Endothelial cell of umbilical vein (primary cell): ENCODE data around the gene FRMD5. TPM values are rescaled to one million over a fixed set of nuclear protein-coding genes. Genes with fewer than 3 reads are reported as not detected.

ENCODE experiments used
- BruUV-seq: library from RNA; stranded (reverse); fragments of 400-500 nt; replicated peaks from 2 replicates; lab custom pipeline; 2021; lab: Mats Ljungman, UMichigan
- CTCF ChIA-PET: fragments of 300-600, 350-600 bp; sonication (Branson Sonifier 250); formaldehyde crosslinking; loops from one replicate; lab custom pipeline; 2021; ENCODE audit warnings: antibody characterized with exemption, inconsistent platforms; lab: Charles Lee
- POLR2A ChIA-PET: fragments of 300-600, 350-600 bp; sonication (Branson Sonifier 250); formaldehyde crosslinking; loops from one replicate; lab custom pipeline; 2021; ENCODE audit warnings: antibody characterized with exemption, inconsistent platforms; lab: Charles Lee
- DNase-seq: peaks from one replicate; pipeline ENCODE4 v3.0.0-alpha.2; 2011; ENCODE audit warnings: low read depth, low spot score
- FAIRE-seq: peaks from 2 replicates; lab custom pipeline; 2011; peaks lifted over from hg19 to GRCh38; lab: Jason Lieb, UNC
- H2AFZ ChIP-seq: 2 replicates; pipeline ENCODE4 v1.6.0; 2012; ENCODE audit warnings: low read depth, low read length, control low read depth, inconsistent platforms
- H3K27ac ChIP-seq: 2 replicates; pipeline ENCODE4 v1.5.1; 2011; ENCODE audit warnings: low read depth, mild to moderate bottlenecking, control low read depth, low read length, moderate library complexity; ENCODE audit not compliant: insufficient read depth
- H3K27me3 ChIP-seq, 2 experiments: 2 replicates each; pipeline versions ENCODE4 v1.6.0 to v1.6.1; 2011; ENCODE audit warnings: low read length in 2 of 2, mixed read lengths in 1 of 2; ENCODE audit not compliant: control insufficient read depth in 2 of 2, insufficient read depth in 2 of 2
- H3K36me3 ChIP-seq, 2 experiments: 2 replicates in 1 of 2; 3 replicates in 1 of 2; pipeline ENCODE4 v1.5.1; 2011; ENCODE audit warnings: low read length in 2 of 2, mild to moderate bottlenecking in 1 of 2, moderate library complexity in 1 of 2; ENCODE audit not compliant: control insufficient read depth in 2 of 2, insufficient read depth in 2 of 2; ENCODE audit errors: extremely low read depth in 1 of 2
- H3K4me1 ChIP-seq: 3 replicates; pipeline ENCODE4 v1.5.1; 2011; ENCODE audit warnings: mild to moderate bottlenecking, low read length; ENCODE audit not compliant: control insufficient read depth, insufficient read depth; ENCODE audit errors: extremely low read depth
- H3K4me2 ChIP-seq: 2 replicates; pipeline ENCODE4 v1.6.1; 2011; ENCODE audit warnings: low read length, control low read depth, mixed read lengths; ENCODE audit not compliant: insufficient read depth
- H3K4me3 ChIP-seq, 3 experiments: fragments of 200-600 bp in 1 of 3; sonication (generic), shearing (Covaris generic) in 1 of 3; replicated peaks in 1 of 3; 2 replicates each; pipeline ENCODE4 v1.5.1; 2011 to 2016; ENCODE audit warnings: control low read depth in 3 of 3, low read length in 3 of 3, mild to moderate bottlenecking in 2 of 3, inconsistent platforms in 1 of 3, low read depth in 1 of 3, moderate library complexity in 1 of 3; ENCODE audit not compliant: insufficient read depth in 1 of 3
- H3K79me2 ChIP-seq: 2 replicates; pipeline ENCODE4 v1.6.0; 2012; ENCODE audit warnings: low read length, inconsistent platforms; ENCODE audit not compliant: control insufficient read depth, insufficient read depth
- H3K9ac ChIP-seq: replicated peaks from 2 replicates; pipeline ENCODE3; 2011; ENCODE audit warnings: low read length, control low read depth; ENCODE audit not compliant: insufficient read depth; ENCODE audit errors: extremely low read depth
- H3K9me1 ChIP-seq: replicated peaks from 3 replicates; pipeline ENCODE4 v1.6.0; 2011; ENCODE audit warnings: mild to moderate bottlenecking, low read length; ENCODE audit not compliant: control insufficient read depth, insufficient read depth; ENCODE audit errors: extremely low read depth
- H3K9me3 ChIP-seq: replicated peaks from 2 replicates; pipeline ENCODE4 v1.5.1; 2012; ENCODE audit warnings: low read length, inconsistent platforms; ENCODE audit not compliant: control insufficient read depth, insufficient read depth
- H4K20me1 ChIP-seq: replicated peaks from 2 replicates; pipeline ENCODE3; 2011; ENCODE audit warnings: mild to moderate bottlenecking, low read length; ENCODE audit not compliant: control insufficient read depth, insufficient read depth; ENCODE audit errors: extremely low read depth
- EZH2 ChIP-seq: IDR thresholded peaks from 2 replicates; pipeline ENCODE4 v1.6.1; 2012; ENCODE audit warnings: borderline replicate concordance, low read depth, mild to moderate bottlenecking, moderate library complexity, low read length, inconsistent platforms; ENCODE audit not compliant: severe bottlenecking
- FOS ChIP-seq: IDR thresholded peaks from 2 replicates; pipeline ENCODE4 v1.6.1; 2011; ENCODE audit warnings: mild to moderate bottlenecking, low read length, moderate library complexity, borderline replicate concordance; ENCODE audit not compliant: insufficient read depth
- GATA2 ChIP-seq: IDR thresholded peaks from 2 replicates; pipeline ENCODE4 v1.7.0; 2011; ENCODE audit warnings: low read depth, mild to moderate bottlenecking, moderate library complexity, mixed read lengths, low read length; ENCODE audit not compliant: insufficient read length, insufficient read depth
- POLR2AphosphoS5 ChIP-seq: IDR thresholded peaks from 2 replicates; pipeline ENCODE4 v1.6.1; 2012; ENCODE audit warnings: low read depth, mild to moderate bottlenecking, control low read depth, low read length, moderate library complexity; ENCODE audit not compliant: insufficient read depth
- dilution Hi-C: fragments of 300-500 bp; cut with MboI; formaldehyde crosslinking; loops from one replicate; pipeline ENCODE4 v1.15.0; 2019; ENCODE audit warnings: low sequenced_read_pairs; ENCODE audit not compliant: extremely low pct_ligation_motif_present
- intact Hi-C: fragments of 100-400 bp; cut with micrococcal nuclease; formaldehyde crosslinking; loops from one replicate; pipeline ENCODE4 v1.10.0; 2022
- polyA plus RNA-seq, 4 experiments: library from polyadenylated mRNA; depleted of rRNA in 3 of 4; stranded (reverse) in 3 of 4; unstranded in 1 of 4; fragments of >200 nt; gene quantifications; 2 replicates each; pipeline versions ENCODE4 v1.2.1 to v1.2.3, GENCODE V29; 2011 to 2012; ENCODE audit warnings: missing spikeins in 1 of 4
- total RNA-seq: library from RNA; stranded (reverse); gene quantifications from 2 replicates; pipeline ENCODE4 v1.2.3, GENCODE V29; 2021

FRMD5 gene
- total and polyA plus RNA-seq, 2 donors (not counting 3 experiments of a cell fraction or from before 2014, with no cell fraction given): 16.7 to 20.2 TPM

- no peak overlapping the region for H2AFZ ChIP-seq
- no peaks in the 10 kb centered on the region for H3K36me3 ChIP-seq
- peaks cover 51% of the 10 kb centered on the region for H3K4me1 ChIP-seq
- H3K27ac ChIP-seq: peak overlapping the region; percentile 80
- POLR2A ChIA-PET: interaction anchor here (0.5 kb wide), 1 partner anchor 133 kb away, joined by 6 read pairs; no protein-coding TSS in a partner anchor
- peaks cover 2% of the 10 kb centered on the region for H3K79me2 ChIP-seq
- H3K4me3 ChIP-seq: peak overlapping the region in 1 of 3 experiments; percentile 1
- no peaks in the 10 kb centered on the region for H3K9me3 ChIP-seq
- DNase-seq (peak; percentile 84), FAIRE-seq (peak; percentile 15)
- no TSS peak for BruUV-seq
- intact Hi-C loops (loop anchor here (2.0 to 5.0 kb wide), 3 partner anchors 74 to 135 kb away; no protein-coding TSS in a partner anchor), dilution Hi-C loops (no loop called here)
- H4K20me1 ChIP-seq: no peaks in the 10 kb centered on the region
- no peaks in the 10 kb centered on the region for H3K27me3 ChIP-seq
- H3K9ac ChIP-seq: peak overlapping the region; percentile 5
- H3K9me1 ChIP-seq: no peaks in the 10 kb centered on the region
- H3K4me2 ChIP-seq: peak overlapping the region; percentile 87
- CTCF ChIA-PET: interaction anchor here (0.7 to 2.4 kb wide), 10 partner anchors 12 to 419 kb away, joined by 3 to 8 read pairs (median 3); no protein-coding TSS in a partner anchor
- TF ChIP-seq FOS: peak; percentile 8
- TF ChIP-seq POLR2AphosphoS5: no peak
- peak; percentile 79 for TF ChIP-seq GATA2
- no peak for TF ChIP-seq EZH2
Observed at GRCh38 chr15:44082558-44083157, 112.4 kb downstream of the FRMD5 start.
